ENCODE data around the gene DDX50.
"Not testable (repeated sequence)": the region's sequence is repeated elsewhere in the genome, so short reads cannot be mapped to it uniquely, and the experiment has no call there.

Gene DDX50

GRCh38 chr10:68902382-68902781 is 1.3 kb downstream of the DDX50 start:
- DNase-seq (ENCODE audit: low read depth, low spot score) = no peak

- no peak for DNase-seq (ENCODE audit: low read depth, low spot score)
Observed at GRCh38 chr10:68924593-68924992, 23.5 kb downstream of the DDX50 start.

- DNase-seq (ENCODE audit: low read depth, low spot score) = no peak
Observed at GRCh38 chr10:68925489-68925888, 24.4 kb downstream of the DDX50 start.

GRCh38 chr10:68929157-68929556 is 28.0 kb downstream of the DDX50 start:
- DNase-seq (ENCODE audit: low read depth, low spot score) = not testable (repeated sequence)

GRCh38 chr10:68929888-68930287 is 28.8 kb downstream of the DDX50 start:
- DNase-seq (ENCODE audit: low read depth, low spot score) = not testable (repeated sequence)

- DNase-seq (ENCODE audit: low read depth, low spot score) = not testable (repeated sequence)
Observed at GRCh38 chr10:68932860-68933259, 31.7 kb downstream of the DDX50 start.

- DNase-seq (ENCODE audit: low read depth, low spot score) = no peak
Observed at GRCh38 chr10:68934994-68935393, 33.9 kb downstream of the DDX50 start.

- no peak for DNase-seq (ENCODE audit: low read depth, low spot score)
Observed at GRCh38 chr10:68938117-68938516, 37.0 kb downstream of the DDX50 start.

GRCh38 chr10:68938884-68939283 is 37.8 kb downstream of the DDX50 start:
- DNase-seq (ENCODE audit: low read depth, low spot score) = no peak

- DNase-seq (ENCODE audit: low read depth, low spot score) = not testable (repeated sequence)
Observed at GRCh38 chr10:68940917-68941316, 39.8 kb downstream of the DDX50 start.

- DNase-seq (ENCODE audit: low read depth, low spot score) = no peak
Observed at GRCh38 chr10:68950598-68950997, 49.5 kb downstream of the DDX50 start.

- no peak for DNase-seq (ENCODE audit: low read depth, low spot score)
Observed at GRCh38 chr10:68954904-68955303, 53.8 kb downstream of the DDX50 start.

- no peak for DNase-seq (ENCODE audit: low read depth, low spot score)
Observed at GRCh38 chr10:68955355-68955831, 54.3 kb downstream of the DDX50 start.

- DNase-seq (ENCODE audit: low read depth, low spot score) = peak; percentile 92
Observed at GRCh38 chr10:68955832-68956532, 54.9 kb downstream of the DDX50 start, which contains the start of gene DDX21. DDX21 (plus strand) TSS chr10:68956170; CDS start chr10:68956226, 56 bp downstream.

GRCh38 chr10:68957284-68957615 is 56.1 kb downstream of the DDX50 start:
- DNase-seq (ENCODE audit: low read depth, low spot score) = no peak

GRCh38 chr10:68957654-68958053 is 56.5 kb downstream of the DDX50 start:
- DNase-seq (ENCODE audit: low read depth, low spot score) = no peak

GRCh38 chr10:68959695-68960527 is 58.8 kb downstream of the DDX50 start:
- no peak for DNase-seq (ENCODE audit: low read depth, low spot score)

GRCh38 chr10:68963151-68963550 is 62.0 kb downstream of the DDX50 start:
- no peak for DNase-seq (ENCODE audit: low read depth, low spot score)

GRCh38 chr10:68973975-68974374 is 72.9 kb downstream of the DDX50 start:
- no peak for DNase-seq (ENCODE audit: low read depth, low spot score)

- DNase-seq (ENCODE audit: low read depth, low spot score) = not testable (repeated sequence)
Observed at GRCh38 chr10:68975936-68976473, 74.9 kb downstream of the DDX50 start.

- DNase-seq (ENCODE audit: low read depth, low spot score) = not testable (repeated sequence)
Observed at GRCh38 chr10:68979738-68980137, 78.6 kb downstream of the DDX50 start.

- no peak for DNase-seq (ENCODE audit: low read depth, low spot score)
Observed at GRCh38 chr10:68981074-68981473, 80.0 kb downstream of the DDX50 start.
